H1 (cell line): ENCODE data around the gene DES. TPM values are rescaled to one million over a fixed set of nuclear protein-coding genes. Genes with fewer than 3 reads are reported as not detected.

Experiments used
- ASH2L ChIP-seq: fragments of 200-600, 300-600 bp; sonication (generic); IDR thresholded peaks from one replicate; pipeline ENCODE4 v1.7.1; 2017; ENCODE audit warnings: low read length
- BCL11A ChIP-seq, 2 experiments: IDR thresholded peaks; one replicate each; pipeline ENCODE4 v1.6.1; 2011; ENCODE audit warnings: low read depth in 2 of 2, low read length in 2 of 2, mild to moderate bottlenecking in 2 of 2
- CEBPB ChIP-seq: IDR thresholded peaks from 2 replicates; pipeline ENCODE4 v1.6.1; 2012; ENCODE audit warnings: low read depth, low read length
- KDM1A ChIP-seq: fragments of 200-600, 300-600 bp; sonication (generic); IDR thresholded peaks from 2 replicates; pipeline ENCODE4 v1.7.1; 2016; ENCODE audit warnings: mild to moderate bottlenecking, low read length, borderline replicate concordance
- KDM4A ChIP-seq: IDR thresholded peaks from one replicate; pipeline ENCODE4 v1.7.1; 2012; ENCODE audit warnings: low read depth, mild to moderate bottlenecking, moderate library complexity, low read length, inconsistent platforms; ENCODE audit not compliant: severe bottlenecking
- SP1 ChIP-seq: IDR thresholded peaks from 2 replicates; pipeline ENCODE4 v1.6.1; 2011; ENCODE audit warnings: low read depth, low read length
- polyA plus RNA-seq, 7 experiments: library from polyadenylated mRNA; depleted of rRNA in 3 of 7; stranded (reverse) in 5 of 7; unstranded in 2 of 7; fragments of >200 nt in 5 of 7; fragments of 200-250 nt in 2 of 7; gene quantifications; 1 replicate in 5 of 7; 2 replicates in 1 of 7; 4 replicates in 1 of 7; pipeline versions ENCODE4 v1.2.1 to v1.2.3, GENCODE V29; 2011 to 2013; ENCODE audit warnings: missing spikeins in 2 of 7, mixed read lengths in 2 of 7
- total RNA-seq: library from RNA; stranded (reverse); fragmentation: NEBNext Ultra II Directional; extraction: Animal tissue kit (Norgen Biotek cat#: 25700); gene quantifications from 2 replicates; pipeline ENCODE4 v1.2.1, GENCODE V29; 2021

DES gene
- total and polyA plus RNA-seq, 2 of the 8 experiments (the other 6 are each of a cell fraction or from before 2014, with no cell fraction given), result 1.8 to 4.3 TPM

GRCh38 chr2:219445220-219445640 is 27.1 kb downstream of the DES start (continued):
- TF ChIP-seq BCL11A (IDR thresholded peaks at IDR 0.05; ENCODE audit: low read depth in 2 of 2, low read length in 2 of 2) (no peak), KDM4A (no peak), CEBPB (no peak), ASH2L (no peak), SP1 (no peak), KDM1A (no peak)
